ENCODE measurements around the gene STPG1.

- TF ChIP-seq POLR2A (IDR thresholded peaks at IDR 0.05) (no peak), CTCF (IDR thresholded peaks at IDR 0.05) (no peak)
Observed at GRCh38 chr1:24386931-24387330, 26.7 kb downstream of the STPG1 start.

Measured in testis (tissue), 2 donors.